H1 (cell line): Measurements from ENCODE around the gene TM4SF18. TPM values are rescaled to one million over a fixed set of nuclear protein-coding genes. Genes with fewer than 3 reads are reported as not detected.
A peak's percentile ranks its signal among the peaks of the same experiment; 100 is the strongest.

Source experiments
- CTCF ChIA-PET: fragments of 300-600 bp; sonication (Branson Sonifier 250); formaldehyde crosslinking; loops from one replicate; lab custom pipeline; 2021; ENCODE audit not compliant: partially characterized antibody; lab: Charles Lee
- POLR2A ChIA-PET: fragments of 300-600 bp; sonication (Branson Sonifier 250); formaldehyde crosslinking; loops from one replicate; lab custom pipeline; 2021; ENCODE audit warnings: inconsistent platforms; ENCODE audit not compliant: partially characterized antibody; lab: Charles Lee
- DNase-seq, 2 experiments: peaks; one replicate each; pipeline versions ENCODE4 v3.0.0 to v3.0.0-alpha.2; 2010 to 2022; ENCODE audit warnings: low spot score in 2 of 2, low read depth in 1 of 2, mixed read lengths in 1 of 2
- FAIRE-seq: peaks from 2 replicates; lab custom pipeline; 2011; peaks lifted over from hg19 to GRCh38; lab: Jason Lieb, UNC
- H2AFZ ChIP-seq: 2 replicates; pipeline ENCODE4 v1.8.1; 2012; ENCODE audit warnings: low read length, inconsistent platforms
- H2AK5ac ChIP-seq: 2 replicates; pipeline ENCODE4 v1.6.1; 2013; ENCODE audit warnings: low read depth, low read length
- H2BK120ac ChIP-seq: replicated peaks from 2 replicates; pipeline ENCODE3; 2013; ENCODE audit warnings: low read depth, low read length, inconsistent platforms
- H2BK12ac ChIP-seq: 2 replicates; pipeline ENCODE4 v1.6.1; 2013; ENCODE audit warnings: low read depth, low read length
- H2BK15ac ChIP-seq: 2 replicates; pipeline ENCODE4 v1.6.1; 2013; ENCODE audit warnings: low read length
- H2BK20ac ChIP-seq: 2 replicates; pipeline ENCODE4 v1.6.1; 2013; ENCODE audit warnings: low read length
- H2BK5ac ChIP-seq: 2 replicates; pipeline ENCODE4 v1.6.1; 2013; ENCODE audit warnings: low read depth, low read length
- H3K14ac ChIP-seq: 2 replicates; pipeline ENCODE4 v1.6.1; 2013; ENCODE audit warnings: inconsistent platforms; ENCODE audit not compliant: insufficient read length
- H3K18ac ChIP-seq: 2 replicates; pipeline ENCODE4 v1.6.1; 2013; ENCODE audit warnings: low read length; ENCODE audit errors: extremely low read depth
- H3K23ac ChIP-seq: 2 replicates; pipeline ENCODE4 v1.6.1; 2013; ENCODE audit warnings: inconsistent platforms; ENCODE audit not compliant: insufficient read length
- H3K23me2 ChIP-seq: 2 replicates; pipeline ENCODE4 v1.6.1; 2013; ENCODE audit warnings: low read depth, low read length
- H3K27ac ChIP-seq: 2 replicates; pipeline ENCODE4 v1.6.1; 2011; ENCODE audit warnings: low read depth, low read length, inconsistent platforms
- H3K27me3 ChIP-seq, 4 experiments: replicated peaks in 1 of 4; 1 replicate in 1 of 4; 2 replicates in 3 of 4; pipeline versions ENCODE4 v1.6.1 to v1.8.1; 2011 to 2013; ENCODE audit warnings: low read length in 3 of 4, mild to moderate bottlenecking in 3 of 4, inconsistent platforms in 2 of 4, mixed read lengths in 2 of 4, moderate library complexity in 1 of 4; ENCODE audit not compliant: control insufficient read depth in 3 of 4, insufficient read depth in 3 of 4; ENCODE audit errors: extremely low read depth in 1 of 4
- H3K36me3 ChIP-seq, 4 experiments: 2 replicates each; pipeline versions ENCODE4 v1.6.1 to v1.8.1; 2011 to 2013; ENCODE audit warnings: mild to moderate bottlenecking in 4 of 4, low read length in 3 of 4, moderate library complexity in 2 of 4, control low read depth in 1 of 4, inconsistent platforms in 1 of 4; ENCODE audit not compliant: insufficient read depth in 4 of 4, control insufficient read depth in 2 of 4
- H3K4ac ChIP-seq: replicated peaks from 2 replicates; pipeline ENCODE3; 2013; ENCODE audit warnings: low read length, low read depth, mixed read lengths, inconsistent platforms; ENCODE audit not compliant: insufficient read length
- H3K4me1 ChIP-seq, 4 experiments: replicated peaks in 1 of 4; 1 replicate in 1 of 4; 2 replicates in 3 of 4; pipeline versions ENCODE4 v1.6.1 to v1.8.1; 2011 to 2013; ENCODE audit warnings: low read length in 3 of 4, inconsistent platforms in 2 of 4, mixed read lengths in 1 of 4; ENCODE audit not compliant: insufficient read depth in 4 of 4, control insufficient read depth in 3 of 4
- H3K4me2 ChIP-seq, 2 experiments: 2 replicates each; pipeline versions ENCODE4 v1.6.1 to v1.8.1; 2011 to 2013; ENCODE audit warnings: low read depth in 2 of 2, low read length in 2 of 2, control low read depth in 1 of 2, inconsistent platforms in 1 of 2, mild to moderate bottlenecking in 1 of 2; ENCODE audit not compliant: insufficient read depth in 1 of 2
- H3K4me3 ChIP-seq, 4 experiments: fragments of 200-600, 300-600 bp in 1 of 4; sonication (generic), shearing (Covaris generic), sonication (Bioruptor Twin) in 1 of 4; 2 replicates each; pipeline versions ENCODE4 v1.5.1 to v1.8.1; 2011 to 2016; ENCODE audit warnings: low read length in 4 of 4, low read depth in 3 of 4, control low read depth in 2 of 4, inconsistent platforms in 2 of 4, mild to moderate bottlenecking in 2 of 4, mixed read lengths in 1 of 4, moderate library complexity in 1 of 4; ENCODE audit not compliant: insufficient read depth in 2 of 4; ENCODE audit errors: extremely low read depth in 1 of 4
- H3K56ac ChIP-seq: replicated peaks from 2 replicates; pipeline ENCODE3; 2013; ENCODE audit warnings: low read depth, mild to moderate bottlenecking, mixed read lengths, low read length, inconsistent platforms; ENCODE audit not compliant: insufficient read length
- H3K79me1 ChIP-seq: 2 replicates; pipeline ENCODE4 v1.6.1; 2013; ENCODE audit warnings: low read depth, low read length, control low read depth
- H3K79me2 ChIP-seq, 2 experiments: 2 replicates each; pipeline versions ENCODE4 v1.6.1 to v1.8.1; 2012 to 2013; ENCODE audit warnings: low read length in 2 of 2, mild to moderate bottlenecking in 2 of 2, inconsistent platforms in 1 of 2; ENCODE audit not compliant: insufficient read depth in 2 of 2, control insufficient read depth in 1 of 2
- H3K9ac ChIP-seq, 4 experiments: replicated peaks in 1 of 4; 1 replicate in 1 of 4; 2 replicates in 3 of 4; pipeline versions ENCODE4 v1.6.1 to v1.8.1; 2011 to 2013; ENCODE audit warnings: low read depth in 3 of 4, low read length in 3 of 4, control low read depth in 2 of 4, mild to moderate bottlenecking in 2 of 4, moderate library complexity in 2 of 4, inconsistent platforms in 1 of 4; ENCODE audit errors: extremely low read depth in 1 of 4
- H3K9me3 ChIP-seq, 2 experiments: 2 replicates each; pipeline versions ENCODE4 v1.6.1 to v1.8.1; 2012 to 2013; ENCODE audit warnings: mild to moderate bottlenecking in 2 of 2, moderate library complexity in 2 of 2, control low read depth in 1 of 2, inconsistent platforms in 1 of 2, low read depth in 1 of 2, low read length in 1 of 2, mixed read lengths in 1 of 2; ENCODE audit not compliant: insufficient read depth in 2 of 2
- H4K20me1 ChIP-seq, 2 experiments: replicated peaks in 1 of 2; 2 replicates each; pipeline versions ENCODE3 to v1.8.1; 2011 to 2013; ENCODE audit warnings: inconsistent platforms in 2 of 2, low read length in 2 of 2, mild to moderate bottlenecking in 1 of 2; ENCODE audit not compliant: insufficient read depth in 2 of 2, control insufficient read depth in 1 of 2
- H4K5ac ChIP-seq: 2 replicates; pipeline ENCODE4 v1.6.1; 2013; ENCODE audit warnings: low read length, low read depth, mixed read lengths, inconsistent platforms; ENCODE audit not compliant: insufficient read length
- H4K8ac ChIP-seq: 2 replicates; pipeline ENCODE4 v1.8.0; 2013; ENCODE audit warnings: mild to moderate bottlenecking, moderate library complexity, low read length, inconsistent platforms; ENCODE audit not compliant: insufficient read depth; ENCODE audit errors: extremely low read depth
- H4K91ac ChIP-seq: replicated peaks from 2 replicates; pipeline ENCODE3; 2013; ENCODE audit warnings: low read length, mixed read lengths, inconsistent platforms; ENCODE audit not compliant: insufficient read length
- SIX5 ChIP-seq: IDR thresholded peaks from 2 replicates; pipeline ENCODE4 v1.6.1; 2011; ENCODE audit warnings: mild to moderate bottlenecking, low read depth, low read length
- WGBS, 2 experiments: shearing (Covaris generic) in 1 of 2; methylation state at CpG; one replicate each; pipeline versions ENCODE4 v1.1.6 to v1.1.7; 2013 to 2015; ENCODE audit warnings: low lambda C conversion rate in 2 of 2, mixed read lengths in 2 of 2, inconsistent platforms in 1 of 2, low coverage in 1 of 2, missing lambda C conversion rate in 1 of 2; ENCODE audit not compliant: insufficient replicate concordance in 2 of 2, insufficient coverage in 1 of 2, insufficient read length in 1 of 2; ENCODE audit errors: extremely low coverage in 1 of 2, missing lambda C conversion rate in 1 of 2; 5-methylcytosine and 5-hydroxymethylcytosine counted together
- polyA plus RNA-seq, 7 experiments: library from polyadenylated mRNA; depleted of rRNA in 3 of 7; stranded (reverse) in 5 of 7; unstranded in 2 of 7; fragments of >200 nt in 5 of 7; fragments of 200-250 nt in 2 of 7; gene quantifications; 1 replicate in 5 of 7; 2 replicates in 1 of 7; 4 replicates in 1 of 7; pipeline versions ENCODE4 v1.2.1 to v1.2.3, GENCODE V29; 2011 to 2013; ENCODE audit warnings: missing spikeins in 2 of 7, mixed read lengths in 2 of 7
- total RNA-seq: library from RNA; stranded (reverse); fragmentation: NEBNext Ultra II Directional; extraction: Animal tissue kit (Norgen Biotek cat#: 25700); gene quantifications from 2 replicates; pipeline ENCODE4 v1.2.1, GENCODE V29; 2021

The TM4SF18 gene
- total and polyA plus RNA-seq, 2 of the 8 experiments (the other 6 are each of a cell fraction or from before 2014, with no cell fraction given): 2.9 to 13.6 TPM

- H3K36me3 ChIP-seq: no peaks in the 10 kb centered on the region
- H4K20me1 ChIP-seq: no peaks in the 10 kb centered on the region
- H3K9ac ChIP-seq: no peak overlapping the region
- no peaks in the 10 kb centered on the region; the same call in 1 of the 2 replicates for H3K23me2 ChIP-seq
- ChIA-PET CTCF (interaction anchor here (0.7 to 1.1 kb wide), 6 partner anchors 9 to 1488 kb away, joined by 3 to 5 read pairs (median 3); no protein-coding TSS in a partner anchor), POLR2A (no interaction called here)
- no peaks in the 10 kb centered on the region for H3K27me3 ChIP-seq
- H4K5ac ChIP-seq: peak overlapping the region; percentile 24
- H3K18ac ChIP-seq: peak overlapping the region; percentile 20; the same call in 1 of the 2 replicates
- no peak overlapping the region for H3K27ac ChIP-seq
- no peak overlapping the region for H3K23ac ChIP-seq
- peak overlapping the region in 1 of 2 experiments; percentile 38; a peak in 1 of 4 replicates for H3K4me2 ChIP-seq
- FAIRE-seq (no peak), DNase-seq (no peak)
- no peak overlapping the region for H2BK20ac ChIP-seq
- peak overlapping the region; percentile 98 for H2BK120ac ChIP-seq
- H3K4ac ChIP-seq: no peak overlapping the region
- TF ChIP-seq SIX5: no peak
- H2AFZ ChIP-seq: no peak overlapping the region
- no peak overlapping the region for H3K56ac ChIP-seq
- H4K8ac ChIP-seq: no peak overlapping the region
- H2BK15ac ChIP-seq: no peak overlapping the region
- H2AK5ac ChIP-seq: no peak overlapping the region
- WGBS, 2 experiments: 86% methylated on average over 6 of the region's 6 CpGs; no CpG with 5 or more reads in 1 of the 2 experiments
- H3K9me3 ChIP-seq: no peaks in the 10 kb centered on the region
- H3K79me2 ChIP-seq: no peaks in the 10 kb centered on the region
- H3K4me1 ChIP-seq: peaks cover 1 to 24% (median 20%) of the 10 kb centered on the region in 4 experiments
- no peak overlapping the region for H3K14ac ChIP-seq
- H3K4me3 ChIP-seq: no peak overlapping the region
- H4K91ac ChIP-seq: no peak overlapping the region
- H2BK5ac ChIP-seq: 0 out of 2 replicates have a peak overlapping the region, but pooled peaks have one; percentile 27
- no peaks in the 10 kb centered on the region for H3K79me1 ChIP-seq
- no peak overlapping the region for H2BK12ac ChIP-seq
Measured at GRCh38 chr3:149368201-149368673, 34.8 kb upstream of the TM4SF18 start.
